Stimulated activated naive CD8-positive, alpha-beta T cell treated with anti-CD3 and anti-CD28 coated beads, Interleukin-15, Interleukin-2, amounts not matched to agents 100 U/mL and 50 U/mL, for 24 hours (primary cell): ENCODE measurements around the gene CASTOR1.

Source experiments
- ATAC-seq: fragments of 150-1000 bp; cut with Tn5 transposase; one replicate; pipeline ENCODE4 v1.10.0; 2021
- DNase-seq: peaks from one replicate; pipeline ENCODE4 v3.0.0; 2021

The CASTOR1 gene

GRCh38 chr22:30262917-30263741, 26.2 kb downstream of the CASTOR1 start:
- peak; percentile 92 for DNase-seq
- no peak for ATAC-seq

GRCh38 chr22:30262112-30262511, 27.2 kb downstream of the CASTOR1 start:
- ATAC-seq (no peak), DNase-seq (no peak)

DNA sequence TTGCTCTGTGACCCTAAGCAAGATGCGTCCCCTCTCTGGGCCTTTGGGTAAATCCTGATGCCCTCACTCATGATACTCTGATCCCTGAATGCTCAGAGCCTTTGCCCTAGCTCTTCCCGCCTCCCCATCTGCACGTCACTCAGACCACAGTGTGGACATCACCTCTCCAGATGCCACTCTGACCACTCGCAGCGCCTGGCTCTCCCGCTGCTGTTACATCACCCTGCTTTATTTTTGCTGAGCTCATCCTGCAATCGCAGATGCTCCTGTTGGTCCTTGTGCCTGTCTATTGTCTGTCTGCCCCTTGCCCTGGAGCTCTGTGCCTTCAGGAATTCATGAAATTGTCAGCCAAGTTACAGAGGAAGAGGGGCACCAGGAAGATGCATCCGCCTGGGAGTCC, 28.2 kb downstream of the CASTOR1 start:
- ATAC-seq (no peak), DNase-seq (no peak)

- no peak for ATAC-seq
- DNase-seq, result no peak
Measured at GRCh38 chr22:30260682-30261081, 28.6 kb downstream of the CASTOR1 start.

DNA sequence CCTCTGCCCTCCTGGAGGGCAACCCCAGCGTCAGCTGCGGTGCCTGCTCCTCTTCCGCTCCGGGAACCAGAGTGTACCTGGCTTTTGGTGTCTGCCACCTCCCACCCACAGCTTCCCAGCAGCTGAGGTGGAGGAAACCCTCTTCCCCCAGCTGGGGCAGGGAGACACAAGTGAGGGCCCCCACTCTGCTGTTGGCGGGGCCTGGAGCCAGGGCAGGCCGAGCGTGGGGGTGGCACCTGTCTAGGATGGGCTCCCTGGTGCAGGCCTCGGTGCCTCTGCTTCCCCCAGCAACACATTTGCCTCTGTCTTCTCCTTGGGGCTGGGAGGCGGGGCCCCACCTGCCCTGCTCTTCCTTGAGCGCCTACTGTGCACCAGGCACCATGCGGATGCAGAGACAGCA, 29.0 kb downstream of the CASTOR1 start:
- no peak for ATAC-seq

GRCh38 chr22:30254314-30254713, 35.0 kb downstream of the CASTOR1 start:
- no peak for ATAC-seq

More for the DNA sequence above, 29.0 kb downstream of the CASTOR1 start:
- no peak for DNase-seq

GRCh38 chr22:30253205-30253852, 36.0 kb downstream of the CASTOR1 start:
- DNase-seq, result no peak
- ATAC-seq, result no peak

More at GRCh38 chr22:30254314-30254713, 35.0 kb downstream of the CASTOR1 start:
- DNase-seq, result no peak

DNA sequence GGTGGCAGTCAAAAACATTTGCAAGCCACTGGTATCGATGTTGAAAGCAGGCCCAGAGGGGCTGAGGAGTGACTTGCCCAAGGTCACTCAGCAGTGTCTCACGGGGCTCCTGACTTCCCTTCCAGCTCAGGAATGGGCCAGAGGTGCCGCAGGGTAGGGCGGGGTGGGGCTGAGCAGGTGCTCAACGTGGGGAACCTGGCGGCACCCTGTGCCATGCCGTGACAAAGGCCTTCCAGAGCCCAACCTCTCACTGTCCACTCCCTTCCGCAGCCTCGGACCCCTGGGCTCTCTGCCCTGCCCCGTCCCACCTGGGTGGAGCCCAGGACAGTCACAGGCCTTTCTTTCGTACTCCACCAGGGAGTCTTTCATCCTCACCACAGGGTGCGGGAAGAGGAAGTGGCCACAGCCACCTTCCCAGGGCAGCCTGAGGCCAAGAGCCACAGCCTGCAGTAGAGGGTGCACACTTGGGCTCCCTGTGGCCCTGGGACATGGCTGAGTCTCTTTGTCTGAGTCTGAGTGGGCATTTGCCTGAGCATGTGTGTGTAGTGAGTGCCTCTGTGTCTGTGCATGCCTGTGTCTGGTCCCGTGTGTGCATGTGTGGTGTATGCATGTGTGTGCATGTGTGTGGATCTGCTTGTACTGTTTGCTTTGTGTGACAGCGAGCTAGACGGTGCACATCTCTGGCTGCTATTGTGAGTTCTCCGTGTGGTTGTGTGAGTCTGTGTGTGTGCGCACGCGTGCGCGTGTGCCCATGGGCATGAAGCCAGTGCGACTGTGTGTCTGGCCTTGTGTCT, 36.7 kb downstream of the CASTOR1 start:
- DNase-seq (no peak), ATAC-seq (no peak)

- no peak for DNase-seq
- no peak for ATAC-seq
Measured at GRCh38 chr22:30251711-30252110, 37.6 kb downstream of the CASTOR1 start.

DNA sequence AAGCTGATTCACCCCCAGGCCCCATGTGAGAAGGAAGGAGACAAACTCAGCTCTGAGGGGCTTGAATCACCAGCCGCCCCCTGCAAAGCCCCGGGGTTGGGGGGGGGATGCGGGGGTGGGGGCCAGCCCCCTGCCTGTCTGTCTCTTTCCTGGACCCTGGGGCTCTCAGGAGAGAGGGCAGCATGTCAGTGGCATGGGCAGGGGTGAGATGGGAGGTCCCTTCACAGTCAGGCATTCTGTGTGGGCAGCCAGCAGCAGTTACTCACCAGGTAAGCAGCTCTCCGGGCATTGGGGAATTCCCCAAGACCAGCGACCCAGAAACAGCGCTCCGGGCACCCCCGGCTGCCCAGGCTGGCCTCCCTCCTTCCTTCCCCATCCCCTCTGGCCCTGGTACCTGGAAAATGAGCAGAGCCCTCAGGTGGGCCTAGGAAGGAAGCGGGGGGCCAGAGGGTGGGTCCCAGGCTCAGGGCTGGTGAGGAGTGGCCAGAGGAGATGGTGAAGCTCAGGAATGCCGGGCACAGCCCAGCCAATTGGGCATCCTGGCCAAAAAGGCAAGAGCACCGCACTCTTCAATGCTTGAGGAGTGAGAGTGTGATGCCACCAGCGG, 38.5 kb downstream of the CASTOR1 start:
- DNase-seq, result peak; percentile 72
- peak; percentile 60 for ATAC-seq

GRCh38 chr22:30250039-30250565, 39.2 kb downstream of the CASTOR1 start:
- DNase-seq, result no peak
- no peak for ATAC-seq

DNA sequence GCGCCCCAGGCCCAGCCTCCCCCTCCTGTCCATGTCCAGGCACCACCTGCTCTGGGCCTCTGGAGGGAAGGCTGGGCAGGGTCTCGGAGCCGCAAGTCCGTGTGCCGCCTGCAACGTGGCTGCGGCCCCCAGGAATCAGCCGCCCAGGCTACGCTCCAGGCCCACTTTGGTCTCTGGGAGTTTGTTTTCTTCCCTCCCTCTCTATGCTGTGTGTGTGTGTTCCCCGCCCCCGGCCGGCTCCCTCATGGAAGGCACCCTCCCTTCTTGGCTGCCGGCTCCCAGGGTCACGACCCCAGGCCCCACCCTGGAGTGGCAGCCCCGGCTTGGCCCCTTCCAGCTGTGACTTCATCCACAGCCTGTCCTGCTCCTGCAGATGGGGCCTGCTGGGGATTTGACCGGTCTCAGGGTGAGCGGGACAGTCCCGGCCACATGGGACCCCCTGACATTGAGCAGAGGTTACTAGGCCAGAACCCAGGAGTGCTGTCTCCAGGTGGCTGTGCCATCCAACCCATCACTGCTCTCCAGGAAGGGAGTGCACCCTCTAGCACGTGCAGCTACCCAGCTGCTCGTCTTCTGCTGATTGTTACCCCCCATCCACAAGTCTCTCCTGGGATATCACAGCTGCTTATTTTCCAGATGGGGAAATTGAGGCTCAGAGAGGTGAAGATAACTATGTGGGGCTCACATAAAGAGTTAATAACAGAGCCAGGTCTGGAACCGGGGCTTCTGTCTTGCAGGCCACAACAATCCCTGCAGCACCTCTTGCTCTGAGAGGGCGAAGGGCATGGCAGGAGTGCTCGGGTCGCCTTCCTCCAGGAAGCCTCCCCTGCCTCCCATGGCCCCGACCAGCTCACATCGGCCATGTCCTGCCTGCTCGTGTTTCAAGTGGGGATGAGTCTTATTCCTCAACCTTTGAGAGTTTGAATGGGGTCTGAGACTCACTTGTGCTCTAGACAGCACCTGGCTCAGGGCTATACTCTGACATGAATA, 40.0 kb downstream of the CASTOR1 start:
- ATAC-seq (no peak), DNase-seq (no peak)

GRCh38 chr22:30248484-30248883, 40.8 kb downstream of the CASTOR1 start:
- DNase-seq (no peak), ATAC-seq (no peak)

DNA sequence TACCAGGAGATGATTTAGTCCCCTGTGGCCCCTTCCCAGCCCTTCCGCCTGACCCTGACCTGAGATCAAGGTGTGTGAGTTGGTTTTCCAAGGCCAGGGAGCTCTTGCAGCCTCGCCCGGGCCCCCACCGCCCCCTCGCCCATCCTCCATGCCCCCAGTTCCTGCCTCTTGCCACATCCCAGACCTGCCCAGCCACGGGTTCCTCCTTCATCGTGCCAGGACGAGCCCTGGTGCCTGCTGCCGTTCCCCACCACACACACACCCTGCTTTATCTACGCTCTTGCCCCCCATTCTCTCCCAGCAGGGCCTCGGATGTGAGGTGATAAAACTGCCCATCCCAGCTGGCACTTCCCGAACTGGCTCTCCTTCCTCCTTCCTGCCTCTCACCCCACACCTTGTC, 41.3 kb downstream of the CASTOR1 start:
- DNase-seq, result no peak
- no peak for ATAC-seq

DNA sequence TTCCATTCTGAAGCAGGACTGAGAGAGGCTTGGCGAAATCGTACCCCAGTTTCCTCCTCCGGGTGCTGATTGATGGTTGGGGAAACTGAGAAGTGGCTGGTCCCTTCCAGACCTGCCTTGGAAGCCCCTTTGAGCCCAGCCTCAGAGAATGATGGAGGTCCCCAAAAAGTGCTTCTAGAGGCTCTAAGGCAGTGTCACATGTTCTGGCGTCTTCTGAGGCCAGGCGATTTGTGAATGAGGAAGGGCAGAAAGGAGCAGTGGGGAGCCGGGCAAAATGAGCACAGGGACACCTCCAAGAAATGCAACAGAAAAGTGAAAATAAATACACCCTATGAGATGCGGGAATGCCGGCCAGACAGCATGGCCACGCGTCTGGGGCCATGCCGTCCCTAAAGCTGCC, 41.7 kb downstream of the CASTOR1 start:
- no peak for ATAC-seq

GRCh38 chr22:30246814-30247376, 42.4 kb downstream of the CASTOR1 start:
- ATAC-seq, result no peak

More for the DNA sequence above, 41.7 kb downstream of the CASTOR1 start:
- no peak for DNase-seq

GRCh38 chr22:30245985-30246813, 43.1 kb downstream of the CASTOR1 start, which contains the start of gene LIF:
Gene LIF, minus strand, starts transcription at chr22:30246759. Its CDS starts 64 bp downstream, at chr22:30246695.
- ATAC-seq, result peak; percentile 45
- DNase-seq, result peak; percentile 67

More at GRCh38 chr22:30246814-30247376, 42.4 kb downstream of the CASTOR1 start:
- peak; percentile 45 for DNase-seq

GRCh38 chr22:30245181-30245984, 43.9 kb downstream of the CASTOR1 start:
- DNase-seq (peak; percentile 56), ATAC-seq (no peak)
